H9 (cell line): ENCODE measurements around the gene SCUBE3. TPM values are rescaled to one million over a fixed set of nuclear protein-coding genes. Genes with fewer than 3 reads are reported as not detected.

Source experiments
- DNase-seq: peaks from one replicate; pipeline ENCODE4 v3.0.0-alpha.2; 2017
- H2AFZ ChIP-seq: one replicate; pipeline ENCODE4 v1.6.1; 2013; ENCODE audit warnings: mild to moderate bottlenecking, low read length, control low read depth, moderate library complexity
- H2AK5ac ChIP-seq: 2 replicates; pipeline ENCODE4 v1.6.1; 2013; ENCODE audit warnings: low read length, control low read depth, mixed read lengths; ENCODE audit not compliant: insufficient read length
- H2BK120ac ChIP-seq: one replicate; pipeline ENCODE4 v1.6.1; 2013; ENCODE audit warnings: low read depth, mild to moderate bottlenecking, low read length, control low read depth, inconsistent platforms; ENCODE audit not compliant: poor library complexity, severe bottlenecking
- H2BK12ac ChIP-seq: 2 replicates; pipeline ENCODE4 v1.6.1; 2013; ENCODE audit warnings: low read length, control low read depth, mixed read lengths, low read depth; ENCODE audit not compliant: insufficient read length
- H2BK15ac ChIP-seq: 2 replicates; pipeline ENCODE4 v1.6.1; 2013; ENCODE audit warnings: low read depth, low read length, control low read depth
- H2BK20ac ChIP-seq: one replicate; pipeline ENCODE4 v1.6.1; 2013; ENCODE audit warnings: low read depth, mild to moderate bottlenecking, low read length, control low read depth, inconsistent platforms; ENCODE audit not compliant: poor library complexity, severe bottlenecking
- H2BK5ac ChIP-seq: 2 replicates; pipeline ENCODE4 v1.6.1; 2013; ENCODE audit warnings: low read length, control low read depth, mixed read lengths; ENCODE audit not compliant: insufficient read length
- H3K14ac ChIP-seq: 2 replicates; pipeline ENCODE4 v1.6.1; 2013; ENCODE audit warnings: low read length, control low read depth; ENCODE audit not compliant: insufficient read depth
- H3K18ac ChIP-seq: 2 replicates; pipeline ENCODE4 v1.6.1; 2013; ENCODE audit warnings: low read depth, mild to moderate bottlenecking, mixed read lengths, low read length, control low read depth; ENCODE audit not compliant: insufficient read length
- H3K23ac ChIP-seq: 2 replicates; pipeline ENCODE4 v1.6.1; 2013; ENCODE audit warnings: low read length, control low read depth, mixed read lengths, low read depth; ENCODE audit not compliant: insufficient read length
- H3K23me2 ChIP-seq: 2 replicates; pipeline ENCODE4 v1.6.1; 2013; ENCODE audit warnings: low read depth, mild to moderate bottlenecking, mixed read lengths, low read length, control low read depth; ENCODE audit not compliant: insufficient read length, poor library complexity, severe bottlenecking
- H3K27ac ChIP-seq: 2 replicates; pipeline ENCODE4 v1.5.1; 2013; ENCODE audit warnings: low read length, control low read depth, mixed read lengths, low read depth; ENCODE audit not compliant: insufficient read length
- H3K27me3 ChIP-seq: 2 replicates; pipeline ENCODE4 v1.6.1; 2013; ENCODE audit warnings: low read length, control low read depth, inconsistent platforms; ENCODE audit not compliant: insufficient read depth
- H3K4ac ChIP-seq: 2 replicates; pipeline ENCODE4 v1.6.1; 2013; ENCODE audit warnings: low read depth, mild to moderate bottlenecking, control low read depth, inconsistent platforms, low read length, moderate library complexity
- H3K4me1 ChIP-seq: 2 replicates; pipeline ENCODE4 v1.6.1; 2013; ENCODE audit warnings: low read length, control low read depth, inconsistent platforms; ENCODE audit not compliant: insufficient read depth
- H3K4me2 ChIP-seq: 2 replicates; pipeline ENCODE4 v1.6.1; 2013; ENCODE audit warnings: low read length, control low read depth, mixed read lengths; ENCODE audit not compliant: insufficient read length, insufficient read depth
- H3K56ac ChIP-seq: 2 replicates; pipeline ENCODE4 v1.6.1; 2013; ENCODE audit warnings: low read depth, mild to moderate bottlenecking, mixed read lengths, low read length, control low read depth; ENCODE audit not compliant: insufficient read length
- H3K79me1 ChIP-seq: 2 replicates; pipeline ENCODE4 v1.6.1; 2013; ENCODE audit warnings: low read depth, mild to moderate bottlenecking, moderate library complexity, low read length, control low read depth, inconsistent platforms; ENCODE audit not compliant: insufficient read depth, poor library complexity, severe bottlenecking
- H3K79me2 ChIP-seq: 2 replicates; pipeline ENCODE4 v1.6.1; 2013; ENCODE audit warnings: low read length, control low read depth, inconsistent platforms; ENCODE audit not compliant: insufficient read depth
- H3K9ac ChIP-seq: 2 replicates; pipeline ENCODE4 v1.6.1; 2013; ENCODE audit warnings: low read length, control low read depth, mixed read lengths; ENCODE audit not compliant: insufficient read length; ENCODE audit errors: extremely low read depth
- H3K9me3 ChIP-seq: one replicate; pipeline ENCODE4 v1.6.1; 2013; ENCODE audit warnings: low read depth, low read length, inconsistent platforms; ENCODE audit not compliant: control insufficient read depth
- H3T11ph ChIP-seq: one replicate; pipeline ENCODE4 v1.6.1; 2013; ENCODE audit warnings: mild to moderate bottlenecking, low read length, control low read depth, inconsistent platforms
- H4K20me1 ChIP-seq: one replicate; pipeline ENCODE4 v1.6.1; 2013; ENCODE audit not compliant: control insufficient read depth, insufficient read length, insufficient read depth
- H4K5ac ChIP-seq: 2 replicates; pipeline ENCODE4 v1.6.1; 2013; ENCODE audit warnings: low read depth, mild to moderate bottlenecking, mixed read lengths, low read length, control low read depth; ENCODE audit not compliant: insufficient read length
- H4K8ac ChIP-seq: replicated peaks from 2 replicates; pipeline ENCODE4 v1.6.1; 2013; ENCODE audit warnings: low read length, control low read depth, mixed read lengths, low read depth; ENCODE audit not compliant: insufficient read length
- H4K91ac ChIP-seq: 2 replicates; pipeline ENCODE4 v1.6.1; 2013; ENCODE audit warnings: low read depth, mild to moderate bottlenecking, moderate library complexity, mixed read lengths, low read length, control low read depth; ENCODE audit not compliant: insufficient read length
- H3K27ac Mint-ChIP-seq, 3 experiments: 2 replicates in 2 of 3; 3 replicates in 1 of 3; pipeline ENCODE4 v1.8.0; 2020 to 2021; ENCODE audit warnings: mixed read lengths in 3 of 3, mild to moderate bottlenecking in 1 of 3, moderate library complexity in 1 of 3
- H3K27me3 Mint-ChIP-seq: 2 replicates; pipeline ENCODE4 v1.8.0; 2021; ENCODE audit warnings: low read depth, mild to moderate bottlenecking, moderate library complexity, mixed read lengths
- H3K36me3 Mint-ChIP-seq, 3 experiments: 2 replicates in 2 of 3; 3 replicates in 1 of 3; pipeline ENCODE4 v1.8.0; 2020 to 2021; ENCODE audit warnings: low read depth in 3 of 3, mixed read lengths in 3 of 3; ENCODE audit not compliant: insufficient read depth in 1 of 3
- H3K4me1 Mint-ChIP-seq, 2 experiments: 2 replicates each; pipeline ENCODE4 v1.8.0; 2020; ENCODE audit warnings: mixed read lengths in 2 of 2
- H3K4me3 Mint-ChIP-seq, 2 experiments: 2 replicates in 1 of 2; 3 replicates in 1 of 2; pipeline ENCODE4 v1.8.0; 2020 to 2021; ENCODE audit warnings: mild to moderate bottlenecking in 2 of 2, mixed read lengths in 2 of 2, moderate library complexity in 1 of 2
- H3K9me3 Mint-ChIP-seq, 2 experiments: 2 replicates in 1 of 2; 3 replicates in 1 of 2; pipeline ENCODE4 v1.8.0; 2020; ENCODE audit warnings: mild to moderate bottlenecking in 2 of 2, mixed read lengths in 2 of 2, moderate library complexity in 1 of 2
- CTCF ChIP-seq: fragments of 200-600 bp; sonication (generic); conservative IDR thresholded peaks from 3 replicates; pipeline ENCODE4 v1.8.0; 2021; ENCODE audit warnings: antibody characterized with exemption, mild to moderate bottlenecking
- WGBS: extraction: QIAGEN DNeasy Blood & Tissue Kit; methylation state at CpG from one replicate; pipeline ENCODE4 v1.1.7; 2013; ENCODE audit warnings: missing lambda C conversion rate, low lambda C conversion rate, mixed read lengths; ENCODE audit not compliant: insufficient read length; ENCODE audit errors: extremely low coverage; 5-methylcytosine and 5-hydroxymethylcytosine counted together
- total RNA-seq: library from RNA; stranded (reverse); gene quantifications from 2 replicates; pipeline ENCODE4 v1.2.1, GENCODE V29; 2021

SCUBE3 gene
- total RNA-seq, 1 experiment from 2014 or later, result 2.7 TPM

DNA sequence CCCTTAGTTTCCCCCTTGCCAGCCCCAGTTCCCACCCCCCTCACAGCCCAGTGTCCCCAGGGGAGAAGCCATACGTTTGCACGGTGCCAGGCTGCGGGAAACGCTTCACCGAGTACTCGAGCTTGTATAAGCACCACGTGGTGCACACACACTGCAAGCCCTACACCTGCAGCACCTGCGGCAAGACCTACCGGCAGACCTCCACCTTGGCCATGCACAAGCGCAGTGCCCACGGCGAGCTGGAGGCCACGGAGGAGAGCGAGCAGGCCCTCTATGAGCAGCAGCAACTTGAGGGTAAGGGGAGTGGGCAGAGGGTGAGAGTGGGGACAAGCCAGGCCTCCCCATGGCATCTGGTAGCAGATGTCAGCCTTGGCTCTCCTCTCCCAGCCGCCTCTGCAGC lies 78.7 kb downstream of the SCUBE3 start:
- TF ChIP-seq CTCF, result no peak
- no peaks in the 10 kb centered on the region for H4K20me1 ChIP-seq
- whole genome bisulfite sequencing, result no CpG with 5 or more reads among the region's 15 CpGs
- no peak overlapping the region for H2AK5ac ChIP-seq
- H3K4ac ChIP-seq, result no peak overlapping the region
- H3K14ac ChIP-seq, result no peak overlapping the region
- no peak overlapping the region for H3T11ph ChIP-seq
- H2BK12ac ChIP-seq, result no peak overlapping the region
- no peak overlapping the region for H2AFZ ChIP-seq
- no peak overlapping the region for H4K5ac ChIP-seq
- H3K27me3 ChIP-seq, result no peaks in the 10 kb centered on the region
- no peaks in the 10 kb centered on the region for H3K9me3 Mint-ChIP-seq
- H3K4me2 ChIP-seq, result no peak overlapping the region
- H3K36me3 Mint-ChIP-seq, result peaks cover 5 to 51% (median 51%) of the 10 kb centered on the region in 3 experiments; a peak in 6 of 7 replicates
- H3K23ac ChIP-seq, result no peak overlapping the region
- H3K79me1 ChIP-seq, result no peaks in the 10 kb centered on the region
- H3K4me3 Mint-ChIP-seq, result no peak overlapping the region
- no peak overlapping the region for H3K27ac ChIP-seq
- H3K18ac ChIP-seq, result no peak overlapping the region
- H4K8ac ChIP-seq, result no peak overlapping the region
- no peaks in the 10 kb centered on the region for H3K9me3 ChIP-seq
- H3K27ac Mint-ChIP-seq, result no peak overlapping the region; a peak in 1 of 7 replicates
- no peak overlapping the region for H2BK120ac ChIP-seq
- H4K91ac ChIP-seq, result no peak overlapping the region
- no peaks in the 10 kb centered on the region for H3K27me3 Mint-ChIP-seq
- no peak overlapping the region for H2BK15ac ChIP-seq
- H2BK5ac ChIP-seq, result no peak overlapping the region
- no peaks in the 10 kb centered on the region for H3K4me1 ChIP-seq
- no peak overlapping the region for H2BK20ac ChIP-seq
- no peak overlapping the region for H3K9ac ChIP-seq
- H3K23me2 ChIP-seq, result no peaks in the 10 kb centered on the region
- H3K79me2 ChIP-seq, result no peaks in the 10 kb centered on the region
- H3K56ac ChIP-seq, result no peak overlapping the region
- DNase-seq, result no peak
- H3K4me1 Mint-ChIP-seq, result 0 out of 4 replicates have a peak, but pooled peaks cover 0 to 2% of the 10 kb centered on the region in 2 experiments
